Mucosa of descending colon (tissue), 3 donors: ENCODE results near the gene CLTCL1. TPM values are rescaled to one million over a fixed set of nuclear protein-coding genes. Genes with fewer than 3 reads are reported as not detected.

ENCODE experiments used
- ATAC-seq: fragments of 200-7000 bp; cut with Tn5 transposase; one replicate; pipeline ENCODE4 v1.9.1; 2020; ENCODE audit warnings: mild to moderate bottlenecking, moderate library complexity
- DNase-seq, 3 donors: peaks; one replicate each; pipeline ENCODE4 v3.0.0-alpha.2; 2020
- H3K36me3 ChIP-seq: fragments of 200-600 bp; one replicate; pipeline ENCODE4 v1.8.0; 2021; ENCODE audit warnings: low read depth, mild to moderate bottlenecking
- H3K4me1 ChIP-seq: fragments of 200-600 bp; one replicate; pipeline ENCODE4 v1.8.0; 2021; ENCODE audit warnings: low read depth, mild to moderate bottlenecking
- H3K4me3 ChIP-seq: fragments of 200-600 bp; one replicate; pipeline ENCODE4 v1.8.0; 2021; ENCODE audit warnings: mild to moderate bottlenecking
- H3K9me3 ChIP-seq: fragments of 200-600 bp; one replicate; pipeline ENCODE4 v1.8.0; 2021; ENCODE audit warnings: mild to moderate bottlenecking
- intact Hi-C, 2 donors: fragments of 100-400 bp; cut with DNase I in 1 of 2; cut with micrococcal nuclease in 1 of 2; formaldehyde crosslinking; loops; one replicate each; pipeline versions ENCODE4 v1.11.0 to v1.11.1; 2022; cut with DNase I, micrococcal nuclease
- total RNA-seq, 3 donors: library from RNA; stranded (reverse); fragmentation: NEBNext Ultra II Directional in 2 of 3; extraction: Animal tissue kit (Norgen Biotek cat#: 25700) in 2 of 3; gene quantifications; one replicate each; pipeline versions ENCODE4 v1.2.1 to v1.2.4, GENCODE V29; 2021 to 2023
- TF ChIP-seq, protein P1 (sequence below): fragments of 200-600 bp; IDR thresholded peaks from one replicate; pipeline ENCODE4 v1.8.0; 2022; ENCODE audit warnings: antibody characterized with exemption, mild to moderate bottlenecking
- donor health status: DM: no; HTN: no; CAD: no; lungs with moderate emphysema.
- donor health status: DM: no; HTN: no; CAD: no.
- donor health status: DM: no; HTN: yes; CAD: no.

Gene CLTCL1
- total RNA-seq, 3 donors from 2014 or later = 3.0 to 5.9 (median 5.7) TPM

DNA sequence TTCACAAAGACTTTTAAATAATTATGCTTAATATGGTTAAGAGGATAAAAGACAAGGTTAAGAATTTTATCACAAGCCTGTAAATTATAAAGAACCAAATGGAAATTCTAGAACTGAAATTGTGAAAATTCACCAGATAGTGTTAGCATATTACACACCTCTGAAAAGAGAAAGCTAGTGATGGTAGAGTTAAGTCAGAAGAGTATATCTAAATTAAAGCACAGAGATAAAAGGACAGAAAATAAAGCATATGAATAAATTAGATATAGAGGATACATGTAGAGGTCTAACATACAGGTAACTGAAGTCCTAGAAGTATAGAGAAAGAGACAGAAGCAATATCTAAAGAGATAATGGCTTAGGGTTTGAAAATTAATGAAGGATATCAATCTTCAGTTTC is 4.2 kb upstream of the CLTCL1 start:
- TF ChIP-seq, protein P1, sequence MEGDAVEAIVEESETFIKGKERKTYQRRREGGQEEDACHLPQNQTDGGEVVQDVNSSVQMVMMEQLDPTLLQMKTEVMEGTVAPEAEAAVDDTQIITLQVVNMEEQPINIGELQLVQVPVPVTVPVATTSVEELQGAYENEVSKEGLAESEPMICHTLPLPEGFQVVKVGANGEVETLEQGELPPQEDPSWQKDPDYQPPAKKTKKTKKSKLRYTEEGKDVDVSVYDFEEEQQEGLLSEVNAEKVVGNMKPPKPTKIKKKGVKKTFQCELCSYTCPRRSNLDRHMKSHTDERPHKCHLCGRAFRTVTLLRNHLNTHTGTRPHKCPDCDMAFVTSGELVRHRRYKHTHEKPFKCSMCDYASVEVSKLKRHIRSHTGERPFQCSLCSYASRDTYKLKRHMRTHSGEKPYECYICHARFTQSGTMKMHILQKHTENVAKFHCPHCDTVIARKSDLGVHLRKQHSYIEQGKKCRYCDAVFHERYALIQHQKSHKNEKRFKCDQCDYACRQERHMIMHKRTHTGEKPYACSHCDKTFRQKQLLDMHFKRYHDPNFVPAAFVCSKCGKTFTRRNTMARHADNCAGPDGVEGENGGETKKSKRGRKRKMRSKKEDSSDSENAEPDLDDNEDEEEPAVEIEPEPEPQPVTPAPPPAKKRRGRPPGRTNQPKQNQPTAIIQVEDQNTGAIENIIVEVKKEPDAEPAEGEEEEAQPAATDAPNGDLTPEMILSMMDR = no peak
- intact Hi-C loops = no loop called here
- ATAC-seq = no peak

DNA sequence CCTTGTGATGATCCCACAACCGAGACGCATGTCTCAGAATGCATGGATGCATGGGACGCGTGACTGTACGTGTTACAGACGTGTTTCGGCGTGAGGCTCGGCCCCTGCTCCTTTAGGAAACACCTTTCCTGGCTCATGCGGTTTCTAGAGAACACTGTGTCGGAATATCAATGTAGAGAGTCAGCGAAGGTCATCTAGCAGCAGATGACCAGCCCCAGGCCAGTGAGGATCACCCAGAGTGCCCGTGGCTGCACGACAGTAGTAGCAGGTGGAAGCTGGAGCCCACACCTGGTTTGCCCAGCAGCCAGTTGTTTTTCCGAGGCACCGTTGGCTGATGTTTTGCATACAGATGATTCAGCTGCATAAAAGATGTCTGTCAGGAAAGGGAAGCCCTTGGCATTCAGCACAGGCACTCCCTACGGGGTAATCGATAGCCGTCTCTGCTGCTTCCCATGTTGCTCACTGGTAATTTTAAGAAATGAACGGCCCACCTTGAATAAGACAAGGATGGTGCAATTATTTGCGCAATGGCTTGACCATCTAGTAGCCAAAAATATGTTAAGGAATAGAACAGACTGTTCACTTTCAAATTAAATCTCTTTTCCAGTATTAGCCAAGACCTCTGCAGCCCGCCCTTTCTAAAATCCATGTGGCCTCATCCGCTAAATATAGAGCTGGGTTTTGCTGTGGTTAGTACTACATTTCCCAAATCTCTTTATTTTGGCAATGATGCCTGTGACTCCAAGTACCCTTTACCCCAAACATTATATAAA is 1.1 kb upstream of the CLTCL1 start:
- ATAC-seq (peak; percentile 11), DNase-seq (peak in 1 of 3 donors; percentile 31)
- no peaks in the 10 kb centered on the region for H3K36me3 ChIP-seq
- TF ChIP-seq, protein P1 = no peak
- peaks cover 12% of the 10 kb centered on the region for H3K4me1 ChIP-seq
- H3K4me3 ChIP-seq = no peak overlapping the region
- H3K9me3 ChIP-seq = no peaks in the 10 kb centered on the region
- intact Hi-C loops = no loop called here

More for the DNA sequence above, 4.2 kb upstream of the CLTCL1 start:
- no peaks in the 10 kb centered on the region for H3K36me3 ChIP-seq
- peaks cover 8% of the 10 kb centered on the region for H3K4me1 ChIP-seq
- H3K4me3 ChIP-seq = no peak overlapping the region
- H3K9me3 ChIP-seq = no peaks in the 10 kb centered on the region
- no peak for DNase-seq

DNA sequence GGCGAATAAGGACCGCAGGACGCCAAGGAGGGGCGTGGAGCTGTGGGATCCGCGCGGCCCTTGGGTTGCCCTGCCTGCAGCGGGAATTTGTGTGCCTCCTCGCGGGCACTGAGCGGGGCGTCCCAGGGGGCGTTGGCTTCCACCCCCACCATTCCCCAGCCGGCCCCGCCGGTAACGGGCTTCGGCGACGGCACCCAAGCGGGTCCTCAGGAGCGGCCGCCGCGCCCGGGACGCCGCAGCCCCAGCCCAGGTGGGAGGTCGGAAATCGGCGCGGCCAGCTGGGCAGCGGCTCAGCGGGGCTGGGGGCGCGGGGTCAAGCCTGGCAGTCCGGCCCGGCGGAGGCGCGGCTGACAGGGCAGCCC is 320 bp downstream of the CLTCL1 start:
- DNase-seq = peak; percentile 32 to 66 (median 61)
- H3K36me3 ChIP-seq = no peaks in the 10 kb centered on the region
- TF ChIP-seq, protein P1 = no peak
- intact Hi-C loops = no loop called here
- H3K4me1 ChIP-seq = peaks cover 12% of the 10 kb centered on the region
- H3K9me3 ChIP-seq = no peaks in the 10 kb centered on the region
- peak overlapping the region; percentile 61 for H3K4me3 ChIP-seq
- ATAC-seq = peak; percentile 45

DNA sequence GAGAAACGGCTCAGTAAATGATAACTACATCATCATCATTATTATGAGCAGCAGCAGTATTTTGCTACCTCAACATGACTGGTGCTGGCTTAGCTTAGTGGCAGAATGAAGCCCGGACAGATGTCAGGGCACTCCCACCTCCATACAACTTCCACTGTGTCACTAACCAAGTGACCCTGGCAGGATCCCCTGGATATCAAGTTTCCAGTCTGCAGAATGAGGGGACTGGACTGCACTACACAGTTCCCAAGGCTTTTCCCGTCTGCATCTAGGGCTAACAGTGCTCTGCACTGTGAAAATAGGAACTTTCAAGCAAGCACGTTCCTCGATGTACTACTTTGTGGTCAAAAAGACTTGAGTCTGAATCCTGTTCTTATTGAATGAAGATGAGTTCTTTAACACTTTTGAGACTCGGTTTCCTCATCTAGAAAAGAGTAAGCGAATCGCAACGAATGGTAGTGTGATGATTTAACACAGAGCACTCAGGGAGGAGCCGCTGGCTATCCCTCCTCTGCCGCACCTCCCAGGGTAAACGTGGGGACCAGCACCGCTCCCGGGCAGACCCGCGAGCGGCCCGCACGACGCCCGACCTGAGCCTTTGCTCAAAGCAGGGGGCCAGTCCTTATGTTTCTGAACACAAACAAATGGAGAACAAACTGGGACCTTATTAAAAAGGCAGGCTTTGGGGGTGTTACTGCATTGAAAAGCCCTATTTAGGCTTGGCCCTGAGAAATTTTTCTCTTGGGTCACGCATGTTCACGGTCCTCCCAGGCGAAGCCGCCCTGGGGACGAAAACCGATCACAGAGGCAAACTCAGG is 910 bp downstream of the CLTCL1 start:
- peak; percentile 16 for ATAC-seq
- peak overlapping the region; percentile 61 for H3K4me3 ChIP-seq
- TF ChIP-seq, protein P1 = no peak
- no peaks in the 10 kb centered on the region for H3K9me3 ChIP-seq
- peaks cover 12% of the 10 kb centered on the region for H3K4me1 ChIP-seq
- no peaks in the 10 kb centered on the region for H3K36me3 ChIP-seq
- intact Hi-C loops = no loop called here
- DNase-seq = peak; percentile 23 to 54 (median 36)

DNA sequence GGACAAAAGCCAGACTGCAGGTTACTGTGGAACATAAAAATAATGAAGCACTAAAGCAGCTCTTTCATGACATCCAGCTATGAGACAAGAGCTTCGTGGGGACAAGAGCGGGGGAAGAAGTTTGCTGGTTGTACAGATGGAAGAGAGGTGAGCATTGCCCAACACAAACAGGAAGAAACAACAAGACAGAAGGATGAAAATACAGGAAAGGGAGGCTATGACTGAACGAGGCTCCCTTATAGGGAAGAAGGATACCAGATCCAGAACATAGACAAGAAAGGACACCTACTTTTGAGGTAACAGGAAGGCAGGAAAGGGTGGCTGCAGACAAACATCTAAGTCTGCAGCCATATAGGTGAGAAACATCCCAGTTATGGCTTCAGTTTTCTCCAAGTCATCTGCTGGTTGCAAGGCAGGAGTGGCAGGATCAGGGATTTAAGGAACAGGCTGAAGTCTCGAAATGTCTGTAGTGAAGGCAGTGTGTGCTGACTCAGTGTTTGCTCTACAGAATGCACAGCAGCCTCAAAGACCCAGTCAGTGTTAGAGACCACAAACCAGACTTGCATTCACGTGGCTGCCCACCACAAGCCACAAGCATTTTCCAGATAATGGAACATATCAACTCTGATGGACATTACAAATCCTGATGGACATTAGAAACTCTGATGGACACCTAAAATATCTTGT is 1.9 kb downstream of the CLTCL1 start:
- H3K9me3 ChIP-seq = no peaks in the 10 kb centered on the region
- ATAC-seq (no peak), DNase-seq (peak in 1 of 3 donors; percentile 11)
- H3K36me3 ChIP-seq = no peaks in the 10 kb centered on the region
- no peak overlapping the region for H3K4me3 ChIP-seq
- TF ChIP-seq, protein P1 = no peak
- intact Hi-C loops = no loop called here
- peaks cover 12% of the 10 kb centered on the region for H3K4me1 ChIP-seq
